Skin epidermis (tissue), 12 donors: ENCODE data around the gene AMBP.
A peak's percentile ranks its signal among the peaks of the same experiment; 100 is the strongest.

Experiments used
- H3K27ac ChIP-seq, 21 experiments: fragments of 200-600 bp; sonication (generic) in 11 of 21; one replicate each; pipeline ENCODE4 v1.5.0; 2020; ENCODE audit warnings: mild to moderate bottlenecking in 3 of 21, inconsistent platforms in 2 of 21, moderate library complexity in 2 of 21
- H3K4me3 ChIP-seq, 7 experiments: fragments of 200-600 bp; sonication (generic) in 2 of 7; one replicate each; pipeline ENCODE4 v1.5.0; 2020; ENCODE audit warnings: inconsistent platforms in 2 of 7, mild to moderate bottlenecking in 2 of 7, moderate library complexity in 1 of 7

AMBP gene

DNA sequence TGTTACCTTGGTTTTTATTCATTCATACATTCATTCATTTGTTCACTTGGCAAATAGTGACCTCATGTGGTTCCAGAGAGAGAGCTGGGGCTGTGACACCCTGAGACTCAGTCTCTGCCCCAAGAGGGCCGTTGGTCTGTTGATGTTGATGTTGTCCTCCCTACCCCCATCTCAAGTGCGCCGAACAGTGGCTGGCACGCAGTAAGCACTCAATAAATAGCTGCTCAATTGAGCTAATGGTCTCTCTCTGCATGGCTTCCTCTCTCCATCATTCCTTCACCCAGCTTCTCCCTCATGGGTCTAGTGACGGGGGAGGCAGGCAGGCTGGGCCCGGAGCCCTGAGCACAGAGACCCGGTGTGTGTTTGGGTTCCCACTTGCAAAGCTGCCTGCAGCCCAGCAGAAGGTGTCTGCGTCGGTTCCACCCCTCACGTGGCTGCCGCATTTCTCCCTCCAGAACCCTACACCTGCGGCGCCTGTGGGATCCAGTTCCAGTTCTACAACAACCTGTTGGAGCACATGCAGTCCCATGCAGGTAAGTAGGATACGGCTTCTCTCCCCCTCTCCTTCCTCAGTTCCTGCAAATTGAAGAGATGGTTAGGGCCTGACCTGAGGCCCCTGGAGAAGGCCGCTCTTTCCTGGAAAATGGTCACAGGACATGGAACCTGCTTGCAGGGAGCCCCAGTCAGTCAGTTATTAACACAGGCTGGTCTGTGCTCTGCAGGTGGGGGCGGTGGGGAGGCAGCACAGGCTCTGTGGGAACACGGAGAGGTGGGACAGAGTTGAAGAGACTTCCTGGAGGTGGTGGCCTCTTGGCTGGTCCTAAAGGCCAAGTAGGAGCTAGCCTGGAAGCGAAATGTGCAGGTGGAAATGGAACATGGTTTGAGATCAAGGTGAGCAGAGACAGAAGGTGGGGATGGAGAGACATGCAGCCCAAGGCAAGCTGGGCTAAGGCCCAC is 42.0 kb downstream of the AMBP start:
- Histone ChIP-seq H3K27ac (no peak overlapping the region), H3K4me3 (no peak overlapping the region)

DNA sequence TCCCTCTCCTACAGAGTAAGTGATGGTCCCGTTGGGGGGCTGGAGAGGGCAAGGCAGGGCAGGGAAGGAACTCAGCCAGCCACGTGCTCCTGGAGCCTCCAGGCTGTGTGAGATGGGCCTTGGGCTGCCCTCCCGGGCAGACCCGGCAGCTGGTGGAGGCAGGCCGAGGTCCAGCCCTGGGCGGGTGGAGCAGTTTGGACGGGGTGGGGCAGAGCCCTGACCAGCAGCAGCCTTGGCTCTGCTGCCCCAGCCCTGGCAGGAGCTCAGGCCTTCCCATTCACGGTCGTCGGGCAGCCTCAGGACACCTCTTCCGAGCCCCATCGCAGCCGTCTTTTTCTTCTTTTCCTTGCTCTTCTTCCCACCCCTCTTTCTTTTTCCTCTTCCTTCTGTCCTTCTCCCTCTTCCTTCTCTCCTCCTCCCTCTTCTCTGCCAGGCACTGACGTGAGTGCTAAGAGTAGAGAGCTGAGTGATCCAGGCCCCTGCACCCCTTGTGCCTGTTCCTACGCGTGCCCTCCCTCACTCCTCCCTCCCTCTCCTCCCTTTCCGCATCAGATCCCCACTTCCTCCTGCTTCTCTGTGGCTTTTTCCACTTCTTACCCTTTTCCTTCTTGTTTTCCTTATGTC is 42.8 kb downstream of the AMBP start:
- Histone ChIP-seq H3K27ac (no peak overlapping the region), H3K4me3 (no peak overlapping the region)

DNA sequence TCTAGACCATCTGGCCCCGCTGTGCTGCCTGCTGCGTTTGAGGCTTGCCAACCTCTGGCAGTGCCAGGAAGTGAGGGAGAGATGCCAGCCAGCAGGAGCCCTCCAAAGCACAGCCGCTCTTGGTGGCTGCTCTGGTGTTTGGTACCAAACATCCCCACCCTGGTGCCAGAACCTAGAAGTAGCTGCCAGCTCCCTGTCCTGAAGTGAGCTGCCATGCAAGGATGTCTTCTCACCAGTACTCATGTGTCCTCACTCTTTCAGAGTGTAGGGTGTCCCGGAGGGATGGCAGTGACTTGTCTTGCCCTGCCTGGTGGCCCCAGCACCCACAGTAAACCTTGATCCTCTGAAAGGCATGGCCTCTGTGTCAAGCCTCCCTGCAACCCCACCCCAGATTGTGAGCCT is 43.4 kb downstream of the AMBP start:
- Histone ChIP-seq H3K27ac (no peak overlapping the region), H3K4me3 (no peak overlapping the region)

DNA sequence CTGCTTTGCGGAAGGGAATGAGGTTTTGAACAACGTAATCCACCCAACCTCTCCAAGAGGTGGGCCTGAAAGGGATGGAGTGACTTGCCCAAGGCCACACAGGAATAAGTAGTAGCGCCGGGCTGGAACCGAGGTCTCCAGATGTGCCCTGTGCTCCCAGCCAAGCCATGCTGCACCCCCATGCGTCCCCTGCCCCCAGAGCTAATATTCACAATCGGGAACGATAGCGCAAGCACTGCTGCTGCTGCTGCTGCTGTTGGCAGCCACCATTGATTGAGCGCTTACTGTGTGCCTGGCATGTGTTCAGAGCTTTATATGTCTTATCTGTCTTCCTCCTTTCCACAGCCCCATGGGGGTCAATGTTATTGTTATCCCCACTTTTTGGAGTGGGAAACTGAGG is 43.9 kb downstream of the AMBP start:
- no peak overlapping the region for H3K4me3 ChIP-seq
- no peak overlapping the region for H3K27ac ChIP-seq

DNA sequence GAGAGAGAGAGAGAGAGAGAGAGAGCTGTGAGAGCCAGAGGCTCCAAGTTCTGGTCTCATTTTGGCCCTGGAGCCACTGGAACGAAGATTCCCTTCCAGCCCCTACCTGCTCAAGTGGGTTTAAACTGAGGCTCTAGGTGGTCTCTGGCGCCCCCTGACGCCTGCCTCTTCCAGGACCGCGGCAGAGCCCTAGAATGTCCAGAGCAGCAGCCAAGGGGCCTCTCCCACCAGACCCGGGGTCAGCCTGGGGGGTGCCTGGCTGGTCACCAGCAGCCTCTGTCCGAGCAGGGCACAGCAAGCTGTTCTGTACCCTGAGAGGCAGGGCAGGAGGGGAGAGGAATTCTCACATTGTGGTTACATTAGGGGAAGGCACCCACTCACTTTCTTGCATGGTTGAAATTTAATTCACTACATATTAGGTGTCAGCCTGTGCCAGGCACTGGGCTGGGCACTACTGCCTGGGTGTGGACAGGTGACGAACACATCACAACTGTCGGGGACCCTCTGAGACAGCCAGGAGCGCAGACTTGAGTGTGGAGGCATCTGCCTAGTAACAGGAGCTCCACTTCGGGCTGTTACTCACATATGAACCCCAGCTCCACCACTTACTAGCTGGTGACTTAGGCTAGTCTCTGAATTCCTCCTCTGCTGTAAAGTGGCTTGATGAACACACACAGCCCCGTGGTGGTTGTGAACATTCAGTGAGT is 44.5 kb downstream of the AMBP start:
- no peak overlapping the region for H3K4me3 ChIP-seq
- no peak overlapping the region for H3K27ac ChIP-seq

DNA sequence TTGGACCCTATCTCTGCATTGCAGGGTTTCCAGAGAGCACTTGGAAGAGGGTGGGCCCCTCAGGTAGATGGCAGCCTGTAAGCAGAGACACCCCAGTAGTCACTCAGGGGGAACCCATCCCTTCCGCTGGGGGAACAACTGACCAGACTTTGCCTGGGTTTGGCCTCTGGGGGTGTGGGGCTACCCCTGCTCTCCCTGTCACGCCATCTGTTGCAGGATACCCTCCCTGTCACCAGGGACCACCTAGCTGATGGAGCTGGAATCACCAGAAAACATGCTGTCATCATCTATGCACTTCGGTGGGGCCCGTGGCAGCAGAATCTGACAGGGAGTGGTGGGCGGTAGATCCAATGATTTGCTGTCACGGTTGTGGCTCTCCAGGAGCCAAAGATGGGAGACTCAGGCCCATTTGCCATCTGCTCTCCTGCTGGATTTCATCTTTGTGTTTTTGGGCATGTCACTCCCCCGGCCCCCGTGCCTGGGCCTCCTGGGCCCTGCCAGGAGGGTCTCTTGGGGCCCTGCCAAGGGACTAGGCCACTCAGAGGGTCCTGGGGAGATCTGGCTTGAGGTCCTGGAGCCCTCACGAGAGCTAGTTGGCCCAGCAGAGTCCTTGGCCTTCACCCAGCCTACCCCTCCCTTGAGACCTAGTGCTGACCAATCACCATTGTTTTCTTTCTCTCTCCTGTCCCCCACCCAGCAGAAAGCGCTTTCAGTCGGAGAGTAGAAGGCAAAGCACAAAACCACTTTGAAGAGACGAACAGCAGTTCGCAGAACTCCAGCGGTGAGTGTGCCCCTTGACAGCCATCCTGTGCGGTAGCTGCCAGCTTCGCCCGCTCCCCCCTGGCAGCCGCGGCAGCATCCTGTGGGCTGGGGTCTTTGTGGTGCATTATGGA is 45.9 kb downstream of the AMBP start:
- Histone ChIP-seq H3K4me3 (no peak overlapping the region), H3K27ac (peak overlapping the region in 1 of 21 experiments; percentile 39)

DNA sequence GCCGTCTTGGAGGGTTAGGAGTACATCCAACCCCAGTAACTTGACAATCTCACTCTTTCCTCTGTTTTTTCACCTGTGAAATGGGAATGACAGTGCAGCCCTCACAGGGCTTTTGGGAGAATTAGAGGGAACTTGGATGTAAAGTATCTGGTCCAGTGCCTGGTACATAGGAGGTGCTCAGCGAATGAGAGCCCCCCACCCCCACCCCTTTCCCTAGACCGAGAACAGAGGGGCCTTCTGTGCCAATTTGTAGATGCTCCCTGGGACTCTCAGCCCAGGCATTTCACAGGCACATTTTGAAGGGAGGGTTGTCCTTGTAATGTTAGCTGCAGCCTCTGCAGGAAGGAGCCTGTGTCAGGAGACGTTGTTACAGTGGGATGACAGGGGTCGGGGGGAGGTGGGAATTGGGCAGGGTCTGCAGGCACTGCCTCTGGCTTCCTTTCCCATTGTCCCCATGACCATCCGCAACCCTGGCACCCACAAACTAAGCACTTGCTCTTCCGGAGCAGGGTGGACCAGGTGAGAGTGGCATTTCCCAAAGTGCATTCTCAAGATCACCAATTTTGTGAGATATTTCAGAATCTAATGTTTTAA is 47.0 kb downstream of the AMBP start:
- Histone ChIP-seq H3K4me3 (no peak overlapping the region), H3K27ac (no peak overlapping the region)

DNA sequence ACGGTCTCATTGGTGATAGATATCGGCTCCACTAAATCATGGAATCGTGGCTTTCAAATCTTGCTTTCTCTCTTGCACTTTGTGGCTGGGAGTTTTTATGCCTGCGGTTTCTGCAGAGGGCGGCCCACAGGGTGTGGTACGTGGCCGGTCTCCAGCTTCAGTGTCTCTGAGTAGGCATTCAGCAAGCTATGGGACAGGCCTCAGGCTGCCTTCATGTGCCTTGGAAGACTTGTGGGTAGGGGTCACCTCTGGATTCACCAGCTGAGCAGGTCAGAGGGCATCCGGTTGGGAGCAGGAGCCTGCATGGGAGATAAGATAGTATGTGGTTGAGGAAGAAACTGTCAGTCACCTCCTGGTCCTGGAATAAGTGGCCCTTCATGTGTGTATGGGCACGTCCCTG is 47.7 kb downstream of the AMBP start:
- no peak overlapping the region for H3K27ac ChIP-seq
- H3K4me3 ChIP-seq, result no peak overlapping the region

DNA sequence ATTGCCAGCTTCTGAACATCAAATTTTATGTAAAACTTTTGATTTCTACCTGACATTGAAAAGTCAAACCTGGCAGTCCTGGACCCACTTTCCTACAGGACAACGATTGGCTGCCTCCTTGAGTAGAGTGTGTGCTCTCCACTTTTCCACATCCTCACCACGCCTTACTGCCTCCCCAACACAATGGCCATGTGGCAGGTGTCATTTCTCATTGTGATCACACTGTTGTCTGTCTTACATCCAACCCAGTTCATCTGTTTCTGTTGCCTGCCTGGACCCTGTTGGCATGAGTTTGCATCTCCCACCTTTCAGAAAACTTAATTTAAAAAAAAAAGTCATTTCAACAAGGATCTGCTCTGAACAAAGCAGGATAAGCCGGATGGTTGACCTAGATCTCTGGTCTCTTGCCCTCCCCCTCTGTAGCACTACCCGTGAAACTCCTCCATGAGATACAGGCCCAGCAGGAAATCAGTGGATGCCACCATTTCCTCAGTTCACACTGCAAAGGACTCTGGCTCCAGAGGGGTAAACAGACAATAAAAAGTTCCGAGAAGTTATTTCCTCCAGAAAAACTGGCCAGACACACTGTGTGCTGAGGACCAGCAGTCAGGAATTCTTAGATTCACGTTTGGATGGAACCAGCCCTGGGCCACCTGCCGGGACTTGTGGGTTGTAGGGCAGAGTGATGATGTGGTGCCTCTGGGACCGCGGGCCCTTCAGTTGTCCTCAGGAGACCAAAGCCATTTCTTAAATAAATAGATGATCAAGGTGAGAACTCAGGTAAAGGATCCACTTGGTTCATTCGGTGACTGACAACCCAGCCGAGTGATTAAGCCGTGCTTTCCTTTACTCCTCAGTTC is 48.6 kb downstream of the AMBP start:
- H3K4me3 ChIP-seq, result no peak overlapping the region

DNA sequence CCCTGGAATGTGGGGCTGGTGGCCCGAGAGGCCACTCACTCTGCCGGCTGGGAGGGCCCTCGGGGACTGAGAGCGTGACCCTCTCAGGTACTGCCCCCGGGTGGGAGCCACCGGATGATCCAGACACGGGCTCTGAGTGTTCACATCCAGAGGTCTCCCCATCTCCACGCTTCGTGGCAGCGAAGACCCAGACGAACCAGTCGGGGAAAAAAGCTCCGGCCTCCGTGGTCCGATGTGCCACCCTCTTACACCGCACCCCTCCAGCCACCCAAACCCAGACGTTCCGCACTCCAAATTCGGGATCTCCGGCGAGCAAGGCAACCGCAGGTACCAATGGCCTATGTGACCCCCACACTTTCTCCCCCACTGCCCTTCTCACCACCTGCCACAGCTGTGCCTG is 49.5 kb downstream of the AMBP start:
- Histone ChIP-seq H3K4me3 (no peak overlapping the region), H3K27ac (no peak overlapping the region)

More for the DNA sequence above, 48.6 kb downstream of the AMBP start:
- no peak overlapping the region for H3K27ac ChIP-seq

DNA sequence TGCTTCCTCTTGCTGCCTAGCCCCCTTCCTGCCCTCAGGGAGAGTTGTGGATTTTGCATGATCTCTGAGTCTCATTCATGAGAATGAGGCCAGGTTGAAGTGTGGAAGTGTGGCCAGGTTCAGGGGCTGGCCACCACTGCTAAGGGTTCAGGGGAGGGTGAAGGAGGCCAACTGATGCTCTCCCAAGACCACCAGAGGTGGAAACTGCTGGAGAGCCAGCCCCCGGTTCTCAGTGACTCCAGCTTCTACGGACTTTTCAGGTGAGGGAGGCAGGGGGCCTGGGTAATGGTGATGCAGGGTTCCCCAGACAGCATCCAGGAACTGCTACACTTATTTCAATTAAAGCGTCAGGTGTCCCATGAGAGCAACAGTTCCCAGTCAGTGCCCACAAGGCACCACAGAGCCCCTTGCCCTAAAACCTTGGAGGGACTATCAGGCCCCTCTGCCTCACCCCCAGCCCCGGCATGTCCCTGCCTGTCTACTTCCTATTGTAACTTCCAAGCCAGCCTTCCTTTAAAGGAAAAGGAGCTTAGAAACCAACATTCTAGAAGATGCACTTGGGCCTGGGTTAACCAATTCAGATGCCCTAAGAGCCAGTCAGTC is 50.1 kb downstream of the AMBP start:
- Histone ChIP-seq H3K27ac (no peak overlapping the region), H3K4me3 (no peak overlapping the region)

DNA sequence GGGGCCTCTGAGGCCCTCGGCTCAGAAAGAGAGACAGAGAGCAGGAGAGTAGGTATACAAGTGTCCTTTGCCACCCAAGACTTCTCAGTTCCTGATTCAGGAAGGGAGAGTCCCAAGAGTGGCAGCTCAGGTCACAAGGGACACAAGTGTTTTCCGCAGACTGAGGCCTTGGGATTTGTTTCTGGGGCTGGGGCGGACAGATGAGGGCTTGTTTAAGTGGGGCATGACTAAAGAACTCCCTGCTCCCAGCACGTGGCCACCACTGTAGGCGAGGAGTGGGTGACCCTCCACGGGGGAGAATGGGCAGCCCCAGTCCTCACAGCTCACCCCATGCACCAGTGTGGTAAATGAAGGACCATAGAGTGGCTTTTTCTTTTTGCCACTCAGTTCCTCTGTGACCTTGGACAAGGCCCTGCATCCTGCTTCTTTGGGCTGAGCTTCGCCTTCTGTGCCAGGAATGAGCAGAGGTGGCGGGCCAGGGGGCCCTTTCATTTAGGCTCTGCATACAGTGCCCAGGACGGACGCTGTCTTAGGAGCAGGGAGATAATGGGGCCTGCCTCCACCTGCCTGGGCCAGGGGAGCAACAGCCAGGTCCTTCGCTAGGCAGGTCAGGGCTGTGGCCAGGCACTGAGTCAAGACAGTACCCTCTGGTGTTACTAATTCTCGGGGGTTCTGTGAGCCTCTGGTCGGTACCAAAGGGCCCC is 50.8 kb downstream of the AMBP start:
- H3K27ac ChIP-seq, result no peak overlapping the region
- H3K4me3 ChIP-seq, result no peak overlapping the region

DNA sequence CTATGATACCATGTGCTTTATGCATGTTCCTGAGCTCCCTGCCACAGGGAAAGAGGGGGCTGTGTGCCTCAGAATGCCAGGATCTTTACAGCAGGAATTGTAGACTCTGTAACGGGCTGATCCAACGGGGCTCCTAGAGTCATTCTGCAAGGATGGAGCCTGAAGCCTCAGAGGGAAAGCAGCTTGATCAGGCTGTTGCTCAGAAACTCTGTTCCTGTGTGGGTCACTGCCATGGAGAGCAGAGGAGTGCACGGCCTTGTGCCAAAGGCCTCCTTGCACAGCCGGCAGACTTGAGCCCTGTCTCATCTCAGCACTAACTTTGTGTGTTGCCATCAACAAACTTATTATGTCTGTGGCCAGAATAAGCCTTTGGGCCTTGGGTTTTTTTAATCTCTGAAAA is 51.8 kb downstream of the AMBP start:
- H3K4me3 ChIP-seq, result no peak overlapping the region
- H3K27ac ChIP-seq, result no peak overlapping the region

DNA sequence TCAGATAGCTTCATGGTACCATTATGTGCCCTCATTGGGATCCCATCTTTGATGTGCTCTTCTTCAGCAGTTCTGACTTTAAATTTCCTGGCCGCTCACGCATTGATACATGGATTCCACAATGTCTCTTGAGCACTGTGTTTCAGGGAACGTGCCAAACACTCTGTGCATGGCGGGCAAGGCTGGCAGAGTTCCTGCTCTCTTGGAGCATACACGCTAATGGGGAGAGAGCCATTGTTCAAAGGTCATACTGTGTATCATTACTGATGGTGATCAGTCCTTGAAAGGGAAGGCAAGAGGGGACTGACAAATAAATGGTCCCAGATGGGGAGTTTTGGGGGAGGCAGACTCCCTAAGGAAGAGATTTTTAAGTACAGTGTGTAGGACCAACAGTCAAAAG is 52.3 kb downstream of the AMBP start:
- Histone ChIP-seq H3K4me3 (no peak overlapping the region), H3K27ac (no peak overlapping the region)

DNA sequence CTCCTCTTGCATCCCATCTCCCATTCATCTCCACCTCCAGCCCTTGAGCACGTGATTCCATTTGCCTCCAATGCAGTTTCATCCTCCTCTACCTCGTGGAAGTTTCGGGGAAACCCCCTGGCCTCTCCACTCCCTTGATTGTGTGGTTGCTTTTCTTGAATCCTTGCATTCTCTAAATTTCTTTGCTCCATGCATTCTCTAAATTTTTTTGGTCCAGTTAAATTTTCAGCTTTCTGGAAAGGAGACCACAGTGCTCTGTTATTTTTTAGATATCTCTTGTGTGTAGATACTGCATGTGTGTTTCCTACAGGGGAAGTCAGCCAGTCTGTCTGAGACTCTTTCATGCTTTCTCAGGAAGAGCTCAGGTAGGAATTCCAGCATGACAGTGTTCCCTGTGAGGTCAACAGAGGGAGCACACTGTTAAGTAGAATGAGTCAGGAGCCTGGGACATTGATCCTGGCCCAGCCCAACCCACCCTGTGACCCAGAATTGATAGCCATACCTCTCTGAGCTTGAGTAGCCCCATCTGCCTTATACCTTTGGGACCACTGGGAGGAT is 52.8 kb downstream of the AMBP start:
- Histone ChIP-seq H3K27ac (no peak overlapping the region), H3K4me3 (no peak overlapping the region)

DNA sequence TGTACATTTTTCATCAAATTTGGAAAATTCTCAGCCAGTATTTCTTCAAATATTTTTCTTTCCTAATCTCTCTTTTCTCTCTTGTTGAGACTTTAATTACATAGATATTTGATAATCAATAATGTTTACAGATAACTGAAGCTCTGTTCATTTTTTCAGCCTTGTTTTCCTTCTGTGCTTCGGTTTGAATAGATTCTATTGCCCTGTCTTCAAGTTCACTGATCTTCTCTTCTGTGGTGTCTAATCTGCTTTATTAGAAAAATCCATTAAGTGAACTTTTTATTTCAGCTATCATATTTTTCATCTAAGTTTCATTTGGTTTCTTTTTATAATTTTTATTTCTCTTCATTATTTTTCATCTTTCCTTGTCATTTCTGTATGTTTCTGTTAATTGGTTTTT is 54.1 kb downstream of the AMBP start:
- Histone ChIP-seq H3K4me3 (no peak overlapping the region), H3K27ac (no peak overlapping the region)

DNA sequence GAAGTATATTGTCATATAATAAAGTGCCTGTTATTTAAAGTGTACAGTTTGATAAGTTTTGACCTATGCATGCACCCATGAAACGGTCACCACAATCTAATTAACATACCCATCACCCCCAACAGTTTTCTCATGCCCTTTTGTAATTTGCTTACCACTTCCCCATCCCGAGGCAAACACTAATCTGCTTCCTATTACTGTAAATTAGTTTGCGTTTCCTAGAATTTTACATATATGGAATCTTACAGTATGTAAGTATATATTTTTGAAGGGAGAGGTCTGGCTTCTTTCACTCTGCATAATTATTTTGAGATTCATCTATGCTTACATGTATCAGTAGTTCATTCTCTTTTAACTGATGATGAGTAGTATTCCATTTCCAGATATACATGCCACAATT is 56.5 kb downstream of the AMBP start:
- Histone ChIP-seq H3K4me3 (no peak overlapping the region), H3K27ac (no peak overlapping the region)
